ENCODE measurements around the gene LRRC70. TPM values are rescaled to one million over a fixed set of nuclear protein-coding genes. Genes with fewer than 3 reads are reported as not detected.

Gene LRRC70
- total and polyA plus RNA-seq, 2 of the 8 experiments (the other 6 are each of a cell fraction or from before 2014, with no cell fraction given), result 0.62 to 0.67 TPM

DNA sequence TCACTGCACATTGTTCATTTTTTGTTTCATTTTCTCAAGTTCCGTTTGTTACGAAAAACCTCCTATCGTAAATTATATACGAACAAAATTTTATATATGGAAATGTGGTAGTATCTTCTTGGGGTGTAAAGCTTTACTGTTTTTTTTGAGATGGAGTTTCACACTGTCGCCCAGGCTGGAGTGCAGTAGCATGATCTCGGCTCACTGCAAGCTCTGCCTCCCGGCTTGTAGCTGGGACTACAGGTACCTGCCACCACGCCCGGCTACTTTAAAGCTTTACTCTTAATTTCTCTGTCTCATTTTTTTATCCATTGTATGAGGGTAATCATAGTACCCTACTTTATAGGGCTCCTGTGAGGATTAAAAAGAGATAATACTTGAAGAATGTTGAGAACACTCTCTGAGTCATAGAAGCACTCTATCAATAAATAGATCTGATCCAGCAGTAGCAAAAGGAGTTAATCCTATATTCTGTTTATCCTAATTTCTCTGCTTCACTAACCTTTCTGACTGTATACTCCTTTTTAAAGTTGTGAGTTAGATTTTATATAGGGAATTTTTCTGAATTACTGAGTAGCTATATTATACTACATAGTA, 5.6 kb upstream of the LRRC70 start:
- Histone ChIP-seq H3K9me3 (ENCODE audit: insufficient read depth in 2 of 2, low read depth in 1 of 2, low read length in 1 of 2) (no peaks in the 10 kb centered on the region), H3K36me3 (ENCODE audit: control insufficient read depth in 2 of 4, insufficient read depth in 4 of 4, low read length in 3 of 4) (no peaks in the 10 kb centered on the region), H3K79me1 (ENCODE audit: low read depth, low read length) (no peaks in the 10 kb centered on the region), H3K14ac (ENCODE audit: insufficient read length) (no peak overlapping the region), H3K4me3 (ENCODE audit: extremely low read depth in 1 of 4, insufficient read depth in 2 of 4, low read depth in 3 of 4, low read length in 4 of 4) (no peak overlapping the region), H4K91ac (replicated peaks; ENCODE audit: insufficient read length, low read length) (no peak overlapping the region), H3K27me3 (replicated peaks in 1 of 4; ENCODE audit: control insufficient read depth in 3 of 4, extremely low read depth in 1 of 4, insufficient read depth in 3 of 4, low read length in 3 of 4) (no peaks in the 10 kb centered on the region), H2BK5ac (ENCODE audit: low read depth, low read length) (no peak overlapping the region), H2BK20ac (ENCODE audit: low read length) (no peak overlapping the region), H2AK5ac (ENCODE audit: low read depth, low read length) (no peak overlapping the region), H3K4me1 (replicated peaks in 1 of 4; ENCODE audit: control insufficient read depth in 3 of 4, insufficient read depth in 4 of 4, low read length in 3 of 4) (peaks cover 0 to 5% (median 2%) of the 10 kb centered on the region in 4 experiments; a peak in 3 of 7 replicates), H3K27ac (ENCODE audit: low read depth, low read length) (no peak overlapping the region), H3K23ac (ENCODE audit: insufficient read length) (no peak overlapping the region), H2BK12ac (ENCODE audit: low read depth, low read length) (no peak overlapping the region), H3K4me2 (ENCODE audit: insufficient read depth in 1 of 2, low read depth in 2 of 2, low read length in 2 of 2) (no peak overlapping the region), H3K23me2 (ENCODE audit: low read depth, low read length) (no peaks in the 10 kb centered on the region), H3K18ac (ENCODE audit: extremely low read depth, low read length) (no peak overlapping the region), H4K5ac (ENCODE audit: insufficient read length, low read depth, low read length) (no peak overlapping the region), H4K8ac (ENCODE audit: extremely low read depth, insufficient read depth, low read length) (no peak overlapping the region), H4K20me1 (replicated peaks in 1 of 2; ENCODE audit: control insufficient read depth in 1 of 2, insufficient read depth in 2 of 2, low read length in 2 of 2) (peaks cover 0 to 1% of the 10 kb centered on the region in 2 experiments), H3K4ac (replicated peaks; ENCODE audit: insufficient read length, low read depth, low read length) (no peak overlapping the region), H3K9ac (replicated peaks in 1 of 4; ENCODE audit: extremely low read depth in 1 of 4, low read depth in 3 of 4, low read length in 3 of 4) (no peak overlapping the region), H2BK120ac (replicated peaks; ENCODE audit: low read depth, low read length) (no peak overlapping the region), H2BK15ac (ENCODE audit: low read length) (no peak overlapping the region), H3K79me2 (ENCODE audit: control insufficient read depth in 1 of 2, insufficient read depth in 2 of 2, low read length in 2 of 2) (no peaks in the 10 kb centered on the region; a peak in 1 of 4 replicates), H2AFZ (ENCODE audit: low read length) (no peak overlapping the region), H3K56ac (replicated peaks; ENCODE audit: insufficient read length, low read depth, low read length) (no peak overlapping the region)
- ChIA-PET POLR2A (ENCODE audit: partially characterized antibody) (no interaction called here), CTCF (ENCODE audit: partially characterized antibody) (interaction anchor here (0.6 to 1.7 kb wide), 3 partner anchors 11 to 110 kb away, joined by 3 to 4 read pairs (median 4); no protein-coding TSS in a partner anchor)
- DNase-seq (ENCODE audit: low read depth in 1 of 2, low spot score in 2 of 2), result no peak
- WGBS, 2 experiments (ENCODE audit: extremely low coverage in 1 of 2, insufficient coverage in 1 of 2, insufficient read length in 1 of 2, insufficient replicate concordance in 2 of 2, low coverage in 1 of 2, low lambda C conversion rate in 2 of 2, missing lambda C conversion rate in 1 of 2), result 96% methylated on average over 9 of the region's 9 CpGs; no CpG with 5 or more reads in 1 of the 2 experiments
- TF ChIP-seq, protein P1, sequence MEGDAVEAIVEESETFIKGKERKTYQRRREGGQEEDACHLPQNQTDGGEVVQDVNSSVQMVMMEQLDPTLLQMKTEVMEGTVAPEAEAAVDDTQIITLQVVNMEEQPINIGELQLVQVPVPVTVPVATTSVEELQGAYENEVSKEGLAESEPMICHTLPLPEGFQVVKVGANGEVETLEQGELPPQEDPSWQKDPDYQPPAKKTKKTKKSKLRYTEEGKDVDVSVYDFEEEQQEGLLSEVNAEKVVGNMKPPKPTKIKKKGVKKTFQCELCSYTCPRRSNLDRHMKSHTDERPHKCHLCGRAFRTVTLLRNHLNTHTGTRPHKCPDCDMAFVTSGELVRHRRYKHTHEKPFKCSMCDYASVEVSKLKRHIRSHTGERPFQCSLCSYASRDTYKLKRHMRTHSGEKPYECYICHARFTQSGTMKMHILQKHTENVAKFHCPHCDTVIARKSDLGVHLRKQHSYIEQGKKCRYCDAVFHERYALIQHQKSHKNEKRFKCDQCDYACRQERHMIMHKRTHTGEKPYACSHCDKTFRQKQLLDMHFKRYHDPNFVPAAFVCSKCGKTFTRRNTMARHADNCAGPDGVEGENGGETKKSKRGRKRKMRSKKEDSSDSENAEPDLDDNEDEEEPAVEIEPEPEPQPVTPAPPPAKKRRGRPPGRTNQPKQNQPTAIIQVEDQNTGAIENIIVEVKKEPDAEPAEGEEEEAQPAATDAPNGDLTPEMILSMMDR (IDR thresholded peaks at IDR 0.05; ENCODE audit: control extremely low read depth in 1 of 3, insufficient read depth in 1 of 3, low read depth in 1 of 3, low read length in 3 of 3), result no peak
- no peak for TF ChIP-seq RXRA (IDR thresholded peaks at IDR 0.05; ENCODE audit: insufficient read depth, low read depth, low read length)
- no peak for TF ChIP-seq CEBPB (IDR thresholded peaks at IDR 0.05; ENCODE audit: low read depth, low read length)
- no peak for TF ChIP-seq HDAC6 (IDR thresholded peaks at IDR 0.05; ENCODE audit: low read depth, low read length)
- no peak for TF ChIP-seq TEAD4 (IDR thresholded peaks at IDR 0.05; ENCODE audit: low read depth, low read length)
- TF ChIP-seq RAD21 (IDR thresholded peaks at IDR 0.05 in 1 of 2, conservative IDR thresholded peaks at IDR 0.05 in 1 of 2; ENCODE audit: low read depth in 2 of 2, low read length in 2 of 2), result no peak
- no peak for TF ChIP-seq SP4 (IDR thresholded peaks at IDR 0.05; ENCODE audit: low read length)
- TF ChIP-seq MAFK (IDR thresholded peaks at IDR 0.05; ENCODE audit: low read depth, low read length), result no peak
- no peak for FAIRE-seq
